HepG2 (cell line): ENCODE results near the gene PPP1R12B. TPM values are rescaled to one million over a fixed set of nuclear protein-coding genes. Genes with fewer than 3 reads are reported as not detected.

Experiments used
- ATAC-seq: fragments of 200-7000 bp; cut with Tn5 transposase; 3 replicates; pipeline ENCODE4 v1.9.1; 2020; ENCODE audit warnings: mild to moderate bottlenecking, moderate library complexity
- BruUV-seq: library from RNA; stranded (reverse); fragments of 400-500 nt; replicated peaks from 2 replicates; lab custom pipeline; 2021; lab: Mats Ljungman, UMichigan
- CTCF ChIA-PET: fragments of 300-600 bp; formaldehyde crosslinking; extraction: SDS; loops from one replicate; lab custom pipeline; 2021; ENCODE audit warnings: low total read pairs, inconsistent platforms, low intra/inter-chr PET ratio; lab: Yijun Ruan, JAX
- POLR2A ChIA-PET: fragments of 350-600 bp; sonication (Branson Sonifier 250); formaldehyde crosslinking; loops from one replicate; lab custom pipeline; 2020; ENCODE audit warnings: antibody characterized with exemption, inconsistent platforms; lab: Yijun Ruan, JAX
- DNase-seq: peaks from one replicate; pipeline ENCODE4 v3.0.0-alpha.2; 2015; ENCODE audit warnings: low spot score
- FAIRE-seq: peaks from 3 replicates; lab custom pipeline; 2011; peaks lifted over from hg19 to GRCh38; lab: Jason Lieb, UNC
- H2AFZ ChIP-seq: one replicate; pipeline ENCODE4 v1.6.1; 2011; ENCODE audit warnings: low read length, inconsistent platforms
- H3K27ac ChIP-seq: fragments of 300-600 bp; 3 replicates; pipeline ENCODE4 v1.8.0; 2011; ENCODE audit warnings: mixed run types, mild to moderate bottlenecking, mixed read lengths, low read length, inconsistent platforms; ENCODE audit not compliant: insufficient read depth; ENCODE audit errors: extremely low read length
- H3K27me3 ChIP-seq, 2 experiments: fragments of 200-600 bp in 1 of 2; 2 replicates in 1 of 2; 3 replicates in 1 of 2; pipeline versions ENCODE4 v1.6.0 to v1.8.0; 2011; ENCODE audit warnings: low read length in 2 of 2, mild to moderate bottlenecking in 2 of 2, moderate library complexity in 2 of 2, inconsistent platforms in 1 of 2; ENCODE audit not compliant: insufficient read depth in 2 of 2, control insufficient read depth in 1 of 2
- H3K36me3 ChIP-seq, 2 experiments: fragments of 200-600 bp in 1 of 2; replicated peaks in 1 of 2; 2 replicates in 1 of 2; 3 replicates in 1 of 2; pipeline versions ENCODE4 v1.5.1 to v1.8.0; 2011; ENCODE audit warnings: low read length in 2 of 2, inconsistent platforms in 1 of 2; ENCODE audit not compliant: insufficient read depth in 2 of 2, control insufficient read depth in 1 of 2
- H3K4me1 ChIP-seq: 2 replicates; pipeline ENCODE4 v1.5.1; 2012; ENCODE audit warnings: low read length, inconsistent platforms; ENCODE audit not compliant: insufficient read depth
- H3K4me2 ChIP-seq: 2 replicates; pipeline ENCODE4 v1.6.0; 2011; ENCODE audit warnings: low read depth, low read length, inconsistent platforms
- H3K4me3 ChIP-seq, 3 experiments: fragments of 200-600 bp in 1 of 3; sonication (generic), shearing (Covaris generic) in 1 of 3; replicated peaks in 1 of 3; 2 replicates each; pipeline ENCODE4 v1.5.1; 2011 to 2016; ENCODE audit warnings: low read length in 3 of 3, inconsistent platforms in 2 of 3, low read depth in 2 of 3, mild to moderate bottlenecking in 2 of 3, control low read depth in 1 of 3, mixed read lengths in 1 of 3; ENCODE audit not compliant: insufficient read depth in 1 of 3
- H3K79me2 ChIP-seq: one replicate; pipeline ENCODE4 v1.6.1; 2011; ENCODE audit warnings: low read length, inconsistent platforms; ENCODE audit not compliant: insufficient read depth
- H3K9ac ChIP-seq: 2 replicates; pipeline ENCODE4 v1.6.0; 2011; ENCODE audit warnings: mild to moderate bottlenecking, low read depth, low read length, inconsistent platforms; ENCODE audit not compliant: insufficient read depth
- H3K9me3 ChIP-seq: 2 replicates; pipeline ENCODE4 v1.5.1; 2012; ENCODE audit warnings: mild to moderate bottlenecking, low read length
- H4K20me1 ChIP-seq: 2 replicates; pipeline ENCODE4 v1.6.0; 2011; ENCODE audit warnings: inconsistent platforms, mild to moderate bottlenecking, low read length, moderate library complexity; ENCODE audit not compliant: insufficient read depth
- ELK4 ChIP-seq: sonication (generic); formaldehyde crosslinking; IDR thresholded peaks from 2 replicates; pipeline ENCODE4 v1.9.0; 2021; ENCODE audit warnings: missing genetic modification reagents, borderline replicate concordance
- HMGXB3 ChIP-seq: sonication (generic); formaldehyde crosslinking; IDR thresholded peaks from 2 replicates; pipeline ENCODE4 v1.4.0; 2020; ENCODE audit warnings: missing genetic modification reagents, borderline replicate concordance
- HOXA7 ChIP-seq: sonication (generic); formaldehyde crosslinking; IDR thresholded peaks from 2 replicates; pipeline ENCODE4 v1.8.1; 2022; ENCODE audit warnings: mild to moderate bottlenecking, missing genetic modification reagents, moderate library complexity
- PRDM4 ChIP-seq: sonication (generic); formaldehyde crosslinking; IDR thresholded peaks from 2 replicates; pipeline ENCODE4 v1.9.0; 2021; ENCODE audit warnings: missing genetic modification reagents, borderline replicate concordance
- SRSF4 ChIP-seq: fragments of 200-400 bp; formaldehyde crosslinking; IDR thresholded peaks from one replicate; pipeline ENCODE4 v1.6.1; 2018; ENCODE audit warnings: mild to moderate bottlenecking, low read depth, low read length, moderate library complexity; ENCODE audit not compliant: poor library complexity, severe bottlenecking
- ZFP90 ChIP-seq: sonication (generic); formaldehyde crosslinking; IDR thresholded peaks from 2 replicates; pipeline ENCODE4 v1.8.0; 2022; ENCODE audit warnings: missing genetic modification reagents, mild to moderate bottlenecking, inconsistent platforms, borderline replicate concordance
- ZNF619 ChIP-seq: sonication (generic); formaldehyde crosslinking; IDR thresholded peaks from 2 replicates; pipeline ENCODE4 v1.4.0; 2020; ENCODE audit warnings: mild to moderate bottlenecking, missing genetic modification reagents
- ZNF747 ChIP-seq: sonication (generic); formaldehyde crosslinking; IDR thresholded peaks from 2 replicates; pipeline ENCODE4 v1.8.1; 2023; ENCODE audit warnings: missing genetic modification reagents, mild to moderate bottlenecking, borderline replicate concordance
- ZNF879 ChIP-seq: sonication (generic); formaldehyde crosslinking; IDR thresholded peaks from 2 replicates; pipeline ENCODE4 v1.8.1; 2023; ENCODE audit warnings: missing genetic modification reagents
- WGBS: methylation state at CpG from one replicate; pipeline ENCODE4 v1.1.6; 2017; ENCODE audit warnings: low lambda C conversion rate; 5-methylcytosine and 5-hydroxymethylcytosine counted together
- in situ Hi-C: cut with HindIII; loops from 2 replicates; pipeline ENCODE4 v1.10.0; 2017; ENCODE audit warnings: low pct_unique_long_range_greater_than_20kb; ENCODE audit not compliant: extremely low pct_ligation_motif_present
- intact Hi-C: fragments of 100-400 bp; cut with micrococcal nuclease; formaldehyde crosslinking; loops from one replicate; pipeline ENCODE4 v1.10.0; 2022; ENCODE audit not compliant: unreplicated experiment
- polyA plus RNA-seq, 8 experiments: library from polyadenylated mRNA; depleted of rRNA in 3 of 8; stranded (reverse) in 7 of 8; unstranded in 1 of 8; fragments of >200 nt; fragmentation: Illumina TruSeq in 4 of 8; extraction: Trizol in 4 of 8; gene quantifications; 2 replicates each; pipeline versions ENCODE4 v1.2.1 to v1.2.3, GENCODE V29; 2011 to 2016; ENCODE audit warnings: low read depth in 4 of 8, missing spikeins in 1 of 8, mixed read lengths in 1 of 8; ENCODE audit not compliant: insufficient read depth in 1 of 8
- total RNA-seq, 5 experiments: library from RNA; depleted of rRNA; stranded (reverse); fragments of >200 nt; fragmentation: Illumina TruSeq; extraction: Trizol; gene quantifications; 2 replicates each; pipeline ENCODE4 v1.2.3, GENCODE V29; 2016; ENCODE audit warnings: low read depth in 1 of 5

Gene PPP1R12B
- total and polyA plus RNA-seq, 2 of the 13 experiments (the other 11 are each of a cell fraction or from before 2014, with no cell fraction given) = 12.0 to 13.6 TPM

DNA sequence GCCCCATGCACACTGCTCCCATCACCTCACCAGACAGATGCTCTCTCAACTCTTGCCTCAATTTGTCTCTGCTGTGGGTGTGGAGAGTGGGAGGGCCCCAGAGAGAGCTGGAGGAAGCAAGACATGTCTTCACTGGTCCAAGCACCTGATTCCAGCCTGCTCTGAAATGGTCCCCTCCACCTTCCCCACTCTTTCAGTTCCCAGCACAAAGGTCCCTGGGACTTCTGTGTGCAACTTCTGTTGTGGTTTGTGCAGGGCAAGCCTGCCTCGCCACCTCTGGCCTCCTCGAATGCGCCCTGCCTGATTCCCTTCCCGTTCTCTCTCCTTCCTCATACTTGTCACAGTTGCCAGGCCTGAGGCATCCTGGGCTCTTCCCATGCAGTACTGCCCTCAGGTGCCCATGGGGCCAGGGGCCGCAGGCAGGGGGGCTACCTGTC lies 242.5 kb downstream of the PPP1R12B start:
- Histone ChIP-seq H3K4me3 (no peak overlapping the region), H4K20me1 (no peaks in the 10 kb centered on the region), H3K9me3 (no peaks in the 10 kb centered on the region), H3K79me2 (no peaks in the 10 kb centered on the region), H2AFZ (no peak overlapping the region), H3K4me1 (peaks cover 23% of the 10 kb centered on the region), H3K27me3 (no peaks in the 10 kb centered on the region), H3K27ac (no peak overlapping the region), H3K9ac (no peak overlapping the region), H3K4me2 (no peak overlapping the region), H3K36me3 (no peaks in the 10 kb centered on the region; a peak in 1 of 5 replicates)
- BruUV-seq = no TSS peak
- no peak for FAIRE-seq
- in situ Hi-C loops = loop anchor here (10.0 kb wide), 1 partner anchor 86 kb away; no protein-coding TSS in a partner anchor
- 83% methylated on average over 4 of the region's 5 CpGs for WGBS
- POLR2A ChIA-PET = no interaction called here
- no peak for ATAC-seq
- CTCF ChIA-PET = no interaction called here
- TF ChIP-seq HMGXB3 (CRISPR knock-in tag) = no peak
- no peak for DNase-seq
- intact Hi-C loops = no loop called here

GRCh38 chr1:202591515-202591914 lies 243.0 kb downstream of the PPP1R12B start:
- H2AFZ ChIP-seq = no peak overlapping the region
- no peak overlapping the region for H3K4me2 ChIP-seq
- in situ Hi-C loops = loop anchor here (10.0 kb wide), 1 partner anchor 87 kb away; no protein-coding TSS in a partner anchor
- no peaks in the 10 kb centered on the region for H3K79me2 ChIP-seq
- no peak for FAIRE-seq
- WGBS = 100% methylated on average over 5 of the region's 7 CpGs
- H4K20me1 ChIP-seq = no peaks in the 10 kb centered on the region
- ChIA-PET POLR2A (no interaction called here), CTCF (no interaction called here)
- ATAC-seq = no peak
- BruUV-seq = no TSS peak
- DNase-seq = no peak
- no peak overlapping the region for H3K4me3 ChIP-seq
- no peaks in the 10 kb centered on the region for H3K27me3 ChIP-seq
- peaks cover 18% of the 10 kb centered on the region for H3K4me1 ChIP-seq
- H3K27ac ChIP-seq = no peak overlapping the region
- intact Hi-C loops = no loop called here
- H3K36me3 ChIP-seq = no peaks in the 10 kb centered on the region; a peak in 1 of 5 replicates
- H3K9ac ChIP-seq = no peak overlapping the region
- H3K9me3 ChIP-seq = no peaks in the 10 kb centered on the region
- TF ChIP-seq ZNF747 (CRISPR knock-in tag) = no peak
- no peak for TF ChIP-seq HOXA7 (CRISPR knock-in tag)
- TF ChIP-seq PRDM4 = no peak
- TF ChIP-seq ELK4 (CRISPR knock-in tag) = no peak
- TF ChIP-seq ZNF619 (CRISPR knock-in tag) = no peak
- no peak for TF ChIP-seq SRSF4
- TF ChIP-seq ZFP90 (CRISPR knock-in tag) = no peak
- no peak for TF ChIP-seq ZNF879 (CRISPR knock-in tag)
